GM19351 (cell line): ENCODE data around the gene DAP.
A peak's percentile ranks its signal among the peaks of the same experiment; 100 is the strongest.
"Not testable (repeated sequence)": the region's sequence is repeated elsewhere in the genome, so short reads cannot be mapped to it uniquely, and the experiment has no call there.

Source experiments
- ATAC-seq: cut with Tn5 transposase; IDR thresholded peaks from one replicate; pipeline ENCODE4 v1.9.1; 2021; ENCODE audit warnings: mild to moderate bottlenecking, moderate library complexity; ENCODE audit not compliant: unreplicated experiment

Gene DAP

DNA sequence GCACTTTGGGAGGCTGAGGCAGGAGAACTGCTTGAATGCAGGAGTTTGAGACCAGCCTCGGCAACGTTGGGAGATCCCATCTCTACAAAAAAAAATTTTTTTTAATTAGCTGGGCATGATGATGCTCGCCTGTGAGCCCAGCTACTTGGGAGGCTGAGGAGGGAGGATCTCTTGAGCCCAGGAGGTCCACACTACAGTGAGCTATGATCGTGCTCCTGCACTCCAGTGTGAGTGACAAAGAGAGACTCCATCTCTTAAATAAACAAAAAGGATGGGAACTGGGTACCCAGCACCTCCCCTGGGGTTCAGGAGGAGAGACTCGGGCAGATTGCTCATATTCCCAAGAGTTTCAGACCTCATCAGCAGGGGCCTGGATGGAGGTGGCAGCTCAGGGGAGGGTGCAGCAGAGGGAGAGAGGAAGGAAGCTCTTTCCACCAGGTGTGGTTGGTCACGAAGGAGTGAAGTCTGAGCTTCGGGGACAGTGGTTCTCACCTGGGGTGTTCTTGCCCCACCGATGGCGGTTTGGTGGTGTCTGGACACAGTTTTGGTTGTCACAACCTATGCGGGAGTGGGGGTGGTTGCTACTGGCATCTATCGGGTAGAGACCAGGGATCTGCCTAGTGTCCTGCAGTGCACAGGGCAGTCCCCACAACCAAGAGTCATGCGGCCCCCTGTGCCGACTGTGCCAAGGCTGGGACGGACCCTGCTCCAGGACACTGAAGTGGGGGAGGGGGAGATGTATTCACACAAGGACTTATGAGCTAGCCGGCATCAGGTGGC, 124.5 kb downstream of the DAP start:
- ATAC-seq = no peak

DNA sequence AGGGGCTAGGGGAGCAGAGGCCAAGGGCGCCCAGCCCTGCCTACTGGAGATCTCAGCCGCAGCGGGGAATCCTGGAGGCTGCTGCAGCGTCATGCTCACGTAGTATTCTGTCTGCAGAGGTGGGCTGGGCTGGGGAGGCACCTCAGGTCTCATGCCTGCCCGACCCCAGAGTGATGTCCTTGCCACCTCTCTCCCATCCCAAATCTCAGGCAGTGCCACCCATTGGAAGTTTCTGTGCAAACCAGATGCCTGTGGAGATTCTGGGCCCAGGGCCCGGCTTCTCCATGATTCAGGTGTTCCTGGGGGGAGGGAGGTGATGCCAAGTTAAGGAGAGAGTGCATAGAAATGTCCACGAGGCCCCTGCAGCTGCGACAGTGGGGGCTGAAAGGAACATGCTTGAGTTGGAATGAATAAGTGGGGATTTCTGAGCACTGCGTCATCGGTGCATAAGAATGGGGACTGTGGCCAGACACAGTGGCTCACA, 125.1 kb downstream of the DAP start:
- ATAC-seq = no peak

DNA sequence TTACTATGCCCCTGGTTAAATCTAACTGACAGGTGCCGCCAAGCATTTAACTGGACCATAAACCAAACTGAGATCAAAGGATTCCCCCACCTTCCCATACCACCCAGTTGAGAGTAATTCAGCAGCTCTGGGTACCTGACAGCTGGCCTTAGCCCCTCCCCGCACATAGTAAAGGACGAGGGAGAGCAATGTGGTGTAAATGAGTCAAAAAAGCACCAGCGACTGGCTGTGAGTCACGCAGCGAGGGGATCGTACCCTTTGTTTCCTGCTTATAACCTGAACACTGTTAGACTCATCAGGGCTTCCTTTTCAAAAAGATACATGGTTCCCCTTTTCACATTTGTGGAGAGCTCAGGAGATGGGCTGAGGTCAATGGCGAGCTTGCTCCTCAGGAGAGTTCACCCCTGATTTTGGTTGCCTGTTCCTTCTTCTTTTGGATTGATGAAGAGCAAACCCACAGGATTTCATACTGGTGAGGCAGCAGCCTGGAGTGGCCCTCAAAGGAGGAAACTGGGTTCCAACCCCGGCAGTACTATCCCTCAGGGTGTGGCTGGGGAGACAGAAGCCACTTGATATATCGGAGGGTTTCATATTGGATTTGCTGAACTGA, 125.7 kb downstream of the DAP start:
- peak; percentile 66 for ATAC-seq

DNA sequence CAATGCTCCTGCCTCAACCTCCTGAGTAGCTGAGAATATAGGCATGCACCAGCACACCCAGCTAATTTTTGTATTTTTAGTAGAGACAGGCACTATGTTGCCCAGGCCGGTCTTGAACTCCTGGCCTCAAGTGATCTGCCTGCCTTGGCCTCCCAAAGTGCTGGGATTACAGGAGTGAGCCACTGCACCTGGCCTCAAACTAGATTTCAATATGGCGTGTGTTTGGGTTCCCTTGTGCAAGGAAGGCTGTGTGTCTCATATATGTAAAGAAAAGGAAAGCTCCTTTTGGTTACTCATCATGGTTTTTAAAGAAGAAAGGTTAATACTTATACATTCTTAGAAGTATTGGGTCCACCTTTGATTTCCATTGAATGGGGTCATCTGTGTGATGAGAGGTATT, 126.5 kb downstream of the DAP start:
- no peak for ATAC-seq

DNA sequence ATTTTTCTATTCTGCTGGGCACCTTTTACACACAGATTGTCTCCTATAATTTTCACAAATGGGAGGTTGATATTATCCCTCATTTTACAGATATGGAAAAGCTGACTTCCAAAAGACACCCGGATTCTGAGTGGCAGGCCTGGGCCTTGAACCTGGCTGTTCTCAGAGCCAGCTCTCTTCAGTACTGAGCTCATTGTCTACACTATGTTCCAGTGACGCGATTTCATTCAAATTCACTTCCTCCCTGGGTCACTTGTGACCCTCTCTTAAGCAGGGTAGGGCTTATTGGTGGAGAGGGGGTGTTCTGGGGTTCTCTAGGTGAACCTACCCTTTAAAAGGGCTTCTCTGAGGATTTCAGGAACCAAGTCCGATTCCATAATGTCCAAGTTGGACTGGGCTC, 127.0 kb downstream of the DAP start:
- no peak for ATAC-seq

DNA sequence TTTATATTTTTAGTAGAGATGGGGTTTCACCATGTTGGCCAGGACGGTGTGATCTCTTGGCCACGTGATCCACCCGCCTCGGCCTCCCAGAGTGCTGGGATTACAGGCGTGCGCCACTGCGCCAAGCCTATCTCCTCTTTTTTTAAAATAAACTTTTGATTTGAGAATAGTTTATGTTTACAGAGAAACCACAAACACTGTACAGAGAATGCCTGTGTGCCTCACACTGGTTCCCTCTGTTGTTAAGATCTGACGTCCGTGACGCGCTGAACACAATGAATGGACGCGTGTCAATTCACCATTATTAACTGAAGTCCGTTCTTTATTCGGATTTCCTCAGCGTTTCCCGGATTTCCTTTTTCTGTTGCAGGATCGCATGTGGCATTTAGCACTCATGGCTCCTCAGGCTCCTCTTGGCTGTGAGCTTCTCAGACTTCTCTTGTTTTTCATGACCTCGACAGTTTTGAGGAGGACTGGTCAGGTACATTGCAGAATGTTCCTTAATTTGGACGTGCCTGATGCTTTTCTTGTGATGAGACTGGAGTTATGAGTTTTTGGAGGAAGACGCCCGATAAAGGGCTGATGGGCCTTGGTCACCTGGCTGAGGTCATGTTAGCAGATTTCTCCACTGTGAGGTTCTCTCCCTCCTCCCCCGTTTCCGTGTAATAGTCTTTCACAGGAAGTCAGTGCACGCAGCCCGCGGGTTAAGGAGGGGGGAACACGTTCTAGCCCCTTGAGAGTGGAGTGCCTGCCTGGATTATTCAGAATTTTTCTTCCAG, 127.6 kb downstream of the DAP start:
- no peak for ATAC-seq

DNA sequence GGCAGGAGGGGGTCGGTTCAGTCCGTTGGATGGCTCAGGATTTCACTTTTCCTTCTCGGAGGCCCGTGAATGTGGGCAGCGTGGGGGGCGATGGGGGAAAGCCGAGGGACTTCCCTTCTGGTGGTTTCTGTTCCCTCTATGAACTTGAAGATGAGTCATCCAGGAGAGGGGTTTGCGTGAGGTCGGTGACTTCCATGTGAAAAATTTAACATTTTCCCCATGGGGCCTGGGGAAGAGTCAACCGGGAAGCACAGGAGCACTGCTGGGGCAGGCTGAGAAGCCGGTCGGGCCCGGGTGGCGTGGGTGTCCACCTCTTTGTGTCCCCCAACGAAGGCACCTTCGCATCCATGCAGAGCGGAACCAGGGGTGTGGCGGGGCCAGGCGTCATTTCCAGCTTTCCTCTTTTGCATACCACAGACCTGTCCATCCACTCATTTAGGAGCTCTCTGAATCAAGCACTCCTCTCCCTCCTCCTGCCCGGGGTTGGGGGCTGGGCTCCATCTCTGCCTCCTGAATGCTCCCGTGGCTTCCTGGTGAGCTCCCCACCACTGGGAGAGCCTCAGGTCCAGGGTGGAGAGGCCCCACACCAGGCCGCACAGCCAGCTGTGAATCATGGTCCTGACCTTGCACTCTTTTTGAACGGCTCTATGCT, 128.8 kb downstream of the DAP start:
- peak; percentile 38 for ATAC-seq

DNA sequence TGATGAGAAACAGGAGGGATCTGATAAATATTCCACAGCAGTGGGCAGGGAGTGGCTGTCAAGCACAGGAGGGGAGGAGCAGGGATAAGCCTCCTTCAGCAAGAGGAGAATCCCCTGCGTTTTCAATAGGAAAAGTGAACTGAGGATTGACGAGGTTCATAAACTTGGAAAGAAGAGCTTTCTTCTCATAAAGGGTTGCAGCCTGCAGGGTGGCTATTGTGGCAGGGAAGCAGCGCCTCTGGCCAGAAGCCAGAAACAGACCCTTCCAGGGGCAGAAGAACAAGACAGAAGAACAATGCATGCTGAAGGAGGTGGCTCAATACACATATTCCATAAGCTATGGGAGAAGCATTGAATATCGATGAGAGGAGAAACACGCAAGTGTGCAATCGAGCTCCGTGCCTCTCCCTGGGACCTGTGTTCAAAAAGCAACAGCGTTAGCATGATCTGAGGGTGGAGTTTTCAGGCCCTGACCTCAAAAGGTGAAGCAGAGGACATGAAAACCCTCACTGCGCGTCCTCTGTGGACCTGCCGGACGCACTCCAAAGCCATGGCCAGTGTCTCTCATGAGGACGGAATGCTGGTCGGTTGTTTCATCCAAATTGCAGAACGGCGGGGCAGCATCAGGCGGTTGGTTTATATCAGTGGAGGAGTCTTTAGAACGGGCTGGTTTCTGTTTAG, 129.6 kb downstream of the DAP start:
- ATAC-seq = peak; percentile 3

DNA sequence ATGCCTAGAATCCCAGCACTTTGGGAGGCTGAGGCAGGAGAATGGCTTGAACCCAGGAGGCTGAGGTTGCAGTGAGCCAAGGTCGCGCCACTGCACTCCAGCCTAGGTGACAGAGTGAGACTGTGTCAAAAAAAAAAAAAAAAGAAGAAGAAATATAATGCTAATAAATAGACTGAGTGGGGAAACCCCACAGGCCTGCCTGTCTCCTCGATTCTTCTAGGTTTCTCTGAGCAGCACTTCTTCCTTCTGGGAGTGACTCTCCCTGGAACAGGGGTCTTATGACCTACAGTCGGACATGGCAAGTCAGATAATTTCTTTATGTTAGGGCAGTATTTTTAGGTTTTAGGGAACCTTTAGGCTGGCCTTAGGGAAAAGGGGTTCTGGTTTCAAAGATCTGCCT, 130.3 kb downstream of the DAP start:
- ATAC-seq = not testable (repeated sequence)

DNA sequence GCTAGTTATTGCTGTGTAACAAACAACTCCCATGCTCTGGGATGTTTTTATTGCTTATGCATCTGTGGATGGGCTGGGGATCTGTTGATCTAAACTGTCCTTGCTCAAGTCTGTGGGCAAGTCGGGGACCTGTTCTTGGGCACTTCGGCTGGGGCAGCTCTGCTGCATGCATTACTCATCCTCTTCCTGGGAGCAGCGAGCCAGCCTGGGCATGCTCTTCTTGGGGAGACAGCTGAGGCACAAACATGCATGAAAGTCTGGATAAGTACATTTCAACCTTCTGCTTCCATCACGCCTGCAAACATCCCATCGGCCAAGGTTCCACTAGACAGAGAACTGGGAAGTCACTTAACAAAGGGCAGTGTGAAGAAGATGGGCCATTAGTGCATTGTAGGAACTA, 130.9 kb downstream of the DAP start:
- no peak for ATAC-seq

DNA sequence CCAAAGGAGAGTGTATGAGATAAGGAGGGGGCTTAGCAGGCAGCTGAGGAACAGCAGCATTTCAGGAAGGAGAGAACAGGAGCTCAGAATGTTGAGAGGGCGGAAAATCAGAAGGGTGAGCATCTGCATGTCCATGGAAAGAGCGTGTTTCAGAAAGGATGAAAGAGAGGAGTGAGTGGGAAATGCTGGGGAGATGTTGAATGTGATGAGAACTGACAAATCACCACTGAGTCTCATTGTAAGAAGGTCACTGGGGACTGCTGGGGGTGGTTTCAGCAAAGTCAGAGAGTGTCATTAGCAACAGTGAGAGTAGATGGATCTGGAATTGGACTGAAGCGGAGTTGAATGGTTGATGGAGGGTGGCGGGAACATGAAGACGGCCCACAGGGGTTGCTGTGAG, 131.4 kb downstream of the DAP start:
- no peak for ATAC-seq
